KMS-11 (cell line): ENCODE results near the gene PPARG.
"Not testable (repeated sequence)": the region's sequence is repeated elsewhere in the genome, so short reads cannot be mapped to it uniquely, and the experiment has no call there.

Source experiments
- H2AFZ ChIP-seq: fragments of 200-600 bp; sonication (generic); 2 replicates; pipeline ENCODE4 v1.6.1; 2016; ENCODE audit warnings: antibody characterized with exemption, mixed run types, low read depth
- H3K27ac ChIP-seq: fragments of 200-600 bp; sonication (generic); 2 replicates; pipeline ENCODE4 v1.6.1; 2016; ENCODE audit warnings: mild to moderate bottlenecking, mixed run types
- H3K27me3 ChIP-seq: fragments of 200-600 bp; sonication (generic); 2 replicates; pipeline ENCODE4 v1.6.1; 2017; ENCODE audit warnings: mild to moderate bottlenecking, low read depth, mixed run types, moderate library complexity; ENCODE audit not compliant: insufficient read depth
- H3K36me3 ChIP-seq: fragments of 200-600 bp; sonication (generic); 2 replicates; pipeline ENCODE4 v1.6.1; 2017; ENCODE audit warnings: mild to moderate bottlenecking, mixed run types; ENCODE audit not compliant: insufficient read depth
- H3K4me1 ChIP-seq: fragments of 200-600 bp; sonication (generic); 2 replicates; pipeline ENCODE4 v1.6.1; 2016; ENCODE audit warnings: mild to moderate bottlenecking, low read depth, mixed run types; ENCODE audit not compliant: poor library complexity, severe bottlenecking
- H3K4me2 ChIP-seq: fragments of 200-600 bp; sonication (generic); 2 replicates; pipeline ENCODE4 v1.7.0; 2016; ENCODE audit warnings: mild to moderate bottlenecking, mixed run types
- H3K4me3 ChIP-seq: fragments of 200-600 bp; sonication (generic); IDR thresholded peaks from 2 replicates; pipeline ENCODE4 v1.6.1; 2017; ENCODE audit warnings: low read depth, low read length, mixed read lengths; ENCODE audit not compliant: insufficient read depth
- H3K79me2 ChIP-seq: fragments of 200-600 bp; sonication (generic); 2 replicates; pipeline ENCODE4 v1.6.1; 2016; ENCODE audit warnings: low read depth, mixed run types; ENCODE audit not compliant: insufficient read depth
- H3K9ac ChIP-seq: fragments of 200-600 bp; sonication (generic); 2 replicates; pipeline ENCODE4 v1.6.1; 2016; ENCODE audit warnings: mild to moderate bottlenecking, mixed run types
- H4K20me1 ChIP-seq: fragments of 200-600 bp; sonication (generic); 2 replicates; pipeline ENCODE4 v1.6.1; 2016; ENCODE audit warnings: mild to moderate bottlenecking, mixed run types; ENCODE audit not compliant: insufficient read depth
- CTCF ChIP-seq: fragments of 200-600 bp; sonication (generic); conservative IDR thresholded peaks from 2 replicates; pipeline ENCODE4 v1.6.1; 2017; ENCODE audit warnings: low read depth, mild to moderate bottlenecking, antibody characterized with exemption, low read length, moderate library complexity, mixed read lengths

PPARG gene

DNA sequence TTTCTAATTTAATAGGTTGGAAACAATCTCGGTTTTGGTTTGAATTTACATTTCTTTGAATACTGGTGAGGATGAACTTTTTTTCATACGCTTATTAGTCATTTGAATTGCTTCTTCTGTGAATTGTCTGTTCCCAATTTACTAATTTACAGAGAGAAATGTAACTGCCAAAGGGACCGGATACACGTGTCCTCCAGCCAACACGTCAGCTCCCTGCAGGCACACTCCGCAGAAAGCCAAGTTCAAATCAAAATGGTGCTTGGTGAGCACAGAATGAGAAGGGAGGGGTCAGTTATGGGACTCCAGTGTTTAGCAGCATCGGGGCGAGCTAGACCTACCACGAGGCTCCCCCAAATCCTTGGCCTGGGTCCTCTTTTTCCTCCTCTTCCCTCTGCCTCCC, 184.6 kb downstream of the PPARG start:
- TF ChIP-seq CTCF, result no peak
- Histone ChIP-seq H3K4me3 (no peak overlapping the region), H2AFZ (no peak overlapping the region), H3K4me2 (no peak overlapping the region), H4K20me1 (no peaks in the 10 kb centered on the region), H3K79me2 (no peaks in the 10 kb centered on the region), H3K27ac (no peak overlapping the region), H3K27me3 (no peaks in the 10 kb centered on the region), H3K36me3 (no peaks in the 10 kb centered on the region), H3K9ac (no peak overlapping the region), H3K4me1 (no peaks in the 10 kb centered on the region)

- no peak overlapping the region for H2AFZ ChIP-seq
- H3K27me3 ChIP-seq, result no peaks in the 10 kb centered on the region
- H3K9ac ChIP-seq, result no peak overlapping the region
- H3K36me3 ChIP-seq, result no peaks in the 10 kb centered on the region
- H3K4me1 ChIP-seq, result no peaks in the 10 kb centered on the region
- H4K20me1 ChIP-seq, result no peaks in the 10 kb centered on the region
- TF ChIP-seq CTCF, result no peak
- no peak overlapping the region for H3K4me2 ChIP-seq
- H3K27ac ChIP-seq, result no peak overlapping the region
- no peaks in the 10 kb centered on the region for H3K79me2 ChIP-seq
- H3K4me3 ChIP-seq, result no peak overlapping the region
These were observed 187.5 kb downstream of the PPARG start for GRCh38 chr3:12476238-12476897.

DNA sequence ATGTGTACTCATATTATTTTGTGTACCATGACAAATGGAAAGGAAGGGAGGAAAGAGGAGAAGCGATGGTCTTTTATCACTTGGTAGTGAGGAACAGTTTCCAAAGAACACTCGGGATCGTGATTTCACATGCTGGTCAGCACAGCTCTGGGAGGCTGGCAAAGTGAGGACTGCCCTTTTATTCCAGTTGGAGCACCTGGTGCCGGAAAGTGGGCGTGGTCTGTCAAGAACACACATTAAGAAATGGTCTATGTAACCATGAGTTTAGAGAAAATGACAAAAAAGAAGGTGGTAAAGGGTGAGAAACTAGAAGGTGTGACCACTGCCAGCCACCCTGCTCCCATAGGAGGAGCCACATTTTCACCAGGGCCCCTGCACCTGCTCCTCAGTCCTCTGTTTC, 188.4 kb downstream of the PPARG start:
- no peak for TF ChIP-seq CTCF
- Histone ChIP-seq H3K4me1 (no peaks in the 10 kb centered on the region), H4K20me1 (no peaks in the 10 kb centered on the region), H3K27me3 (no peaks in the 10 kb centered on the region), H3K4me3 (no peak overlapping the region), H3K27ac (no peak overlapping the region), H2AFZ (no peak overlapping the region), H3K9ac (no peak overlapping the region), H3K36me3 (no peaks in the 10 kb centered on the region), H3K79me2 (no peaks in the 10 kb centered on the region), H3K4me2 (no peak overlapping the region)

GRCh38 chr3:12478326-12478725, 189.5 kb downstream of the PPARG start:
- Histone ChIP-seq H3K79me2 (no peaks in the 10 kb centered on the region), H3K4me2 (no peak overlapping the region), H3K27me3 (no peaks in the 10 kb centered on the region), H3K4me3 (no peak overlapping the region), H3K27ac (no peak overlapping the region), H2AFZ (no peak overlapping the region), H4K20me1 (no peaks in the 10 kb centered on the region), H3K4me1 (peaks cover under 1% of the 10 kb centered on the region), H3K9ac (no peak overlapping the region), H3K36me3 (no peaks in the 10 kb centered on the region)
- no peak for TF ChIP-seq CTCF

- H3K4me3 ChIP-seq, H2AFZ ChIP-seq, H3K79me2 ChIP-seq, H3K4me1 ChIP-seq, H3K27ac ChIP-seq, H3K36me3 ChIP-seq, H3K4me2 ChIP-seq, H3K9ac ChIP-seq, H4K20me1 ChIP-seq, H3K27me3 ChIP-seq: not testable (repeated sequence)
These were observed 190.3 kb downstream of the PPARG start for GRCh38 chr3:12479198-12479597.
